ENCODE data around the gene VWF.

- no peak for TF ChIP-seq CTCF (IDR thresholded peaks at IDR 0.05; ENCODE audit: low read depth, low read length)
- no peak for TF ChIP-seq EZH2phosphoT487 (IDR thresholded peaks at IDR 0.05; ENCODE audit: low read depth)
These were observed 154.3 kb downstream of the VWF start for GRCh38 chr12:5969974-5970690.
